Right cardiac atrium (tissue), 5 donors: ENCODE results near the gene TMPRSS3. TPM values are rescaled to one million over a fixed set of nuclear protein-coding genes. Genes with fewer than 3 reads are reported as not detected.

Experiments
- ATAC-seq, 2 donors: fragments of 200-7000 bp; cut with Tn5 transposase; one replicate each; pipeline versions ENCODE4 v1.8.0 to v1.9.1; 2020; ENCODE audit warnings: moderate library complexity in 2 of 2, mild to moderate bottlenecking in 1 of 2
- DNase-seq, 3 donors: peaks; one replicate each; pipeline ENCODE4 v3.0.0-alpha.2; 2020
- H3K27ac ChIP-seq: one replicate; pipeline ENCODE4 v1.5.1; 2013; ENCODE audit warnings: mild to moderate bottlenecking, low read length, control low read depth, moderate library complexity
- H3K27me3 ChIP-seq: one replicate; pipeline ENCODE4 v1.6.1; 2013; ENCODE audit not compliant: control insufficient read depth, insufficient read depth
- H3K4me1 ChIP-seq: one replicate; pipeline ENCODE4 v1.6.1; 2013; ENCODE audit warnings: low read length; ENCODE audit not compliant: control insufficient read depth, insufficient read depth
- H3K4me3 ChIP-seq: one replicate; pipeline ENCODE4 v1.5.1; 2013; ENCODE audit warnings: low read length, control low read depth
- H3K9me3 ChIP-seq: one replicate; pipeline ENCODE4 v1.6.1; 2013; ENCODE audit warnings: low read length; ENCODE audit not compliant: control insufficient read depth
- WGBS: extraction: QIAGEN DNeasy Blood & Tissue Kit; methylation state at CpG from one replicate; pipeline ENCODE4 v1.1.7; 2013; 5-methylcytosine and 5-hydroxymethylcytosine counted together
- intact Hi-C, 4 donors: fragments of 100-400 bp; cut with DNase I; formaldehyde crosslinking; loops; one replicate each; pipeline versions ENCODE4 v1.11.0 to v1.14.0; 2022 to 2023
- polyA plus RNA-seq: library from polyadenylated mRNA; stranded (reverse); fragments of 200-250 nt; gene quantifications from one replicate; pipeline ENCODE4 v1.2.3, GENCODE V29; 2013
- total RNA-seq, 4 donors: library from RNA; stranded (reverse); fragmentation: NEBNext Ultra II Directional; extraction: Animal tissue kit (Norgen Biotek cat#: 25700); gene quantifications; one replicate each; pipeline ENCODE4 v1.2.1, GENCODE V29; 2021
- donor health status: healthy with polysubstance abuse.
- donor health status: DM: no; HTN: yes; CAD: no.
- donor health status: DM: no; HTN: no; CAD: no.
- donor health status: DM: no; HTN: yes; CAD: no; lungs with severe emphysema.
- donor health status: DM: yes; HTN: yes; CAD: no.

Gene TMPRSS3
- total and polyA plus RNA-seq, 5 donors = not detected

DNA sequence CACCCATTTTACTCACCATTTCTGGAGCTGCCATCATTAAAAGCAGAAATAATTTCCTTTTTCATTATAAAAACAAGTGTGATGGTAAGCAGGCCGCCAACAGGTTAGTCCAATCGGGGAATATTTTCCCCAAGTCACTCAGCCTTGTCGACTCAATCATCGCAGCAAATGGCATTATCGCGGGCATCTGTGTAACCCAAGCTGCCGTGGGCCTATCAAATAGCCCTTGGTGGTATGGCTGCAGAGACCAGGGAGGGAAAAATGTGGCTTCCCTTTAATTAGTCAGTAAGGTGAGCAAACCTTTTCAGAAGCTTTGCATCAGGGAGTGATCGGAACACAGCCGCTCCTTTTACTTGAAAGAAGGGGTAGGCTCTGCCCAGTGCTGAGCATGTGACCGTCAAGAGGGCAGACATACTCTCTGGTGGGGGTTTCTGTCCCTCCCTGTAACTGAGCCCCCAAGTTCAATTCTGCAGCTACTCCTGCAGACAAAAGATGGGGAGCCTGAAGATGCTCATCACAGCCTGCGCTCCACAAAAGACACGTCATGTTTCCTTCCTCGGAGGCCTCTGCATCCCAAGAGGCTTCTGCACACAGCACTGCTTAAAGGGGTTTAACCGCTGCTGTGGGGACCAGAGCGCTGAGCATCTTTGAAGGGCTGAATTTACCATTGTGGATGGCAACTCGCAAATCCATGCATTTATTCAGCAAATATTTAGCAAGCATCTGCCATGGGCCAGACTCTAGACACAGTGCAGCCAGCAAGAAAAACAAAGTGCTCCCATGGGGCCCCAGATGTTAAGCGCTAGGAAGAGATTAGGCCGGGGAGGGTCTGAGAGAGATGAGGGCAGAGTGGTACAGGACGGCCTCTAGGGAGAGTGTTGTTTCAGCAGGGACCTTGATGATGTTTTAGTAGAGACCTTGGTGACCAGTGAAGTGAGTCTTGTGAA lies 1.2 kb upstream of the TMPRSS3 start:
- no peak for ATAC-seq
- 81% methylated on average over 19 of the region's 19 CpGs for WGBS
- DNase-seq = no peak
- H3K4me3 ChIP-seq = no peak overlapping the region
- intact Hi-C loops = no loop called here
- H3K4me1 ChIP-seq = no peaks in the 10 kb centered on the region
- no peaks in the 10 kb centered on the region for H3K27me3 ChIP-seq
- no peak overlapping the region for H3K27ac ChIP-seq
- H3K9me3 ChIP-seq = no peaks in the 10 kb centered on the region

- Histone ChIP-seq H3K9me3 (no peaks in the 10 kb centered on the region), H3K27me3 (no peaks in the 10 kb centered on the region), H3K27ac (no peak overlapping the region), H3K4me3 (no peak overlapping the region), H3K4me1 (no peaks in the 10 kb centered on the region)
- intact Hi-C loops = no loop called here
- no peak for ATAC-seq
- no peak for DNase-seq
- WGBS = 94% methylated on average over 11 of the region's 11 CpGs
Measured at GRCh38 chr21:42395302-42395701, 550 bp downstream of the TMPRSS3 start.

DNA sequence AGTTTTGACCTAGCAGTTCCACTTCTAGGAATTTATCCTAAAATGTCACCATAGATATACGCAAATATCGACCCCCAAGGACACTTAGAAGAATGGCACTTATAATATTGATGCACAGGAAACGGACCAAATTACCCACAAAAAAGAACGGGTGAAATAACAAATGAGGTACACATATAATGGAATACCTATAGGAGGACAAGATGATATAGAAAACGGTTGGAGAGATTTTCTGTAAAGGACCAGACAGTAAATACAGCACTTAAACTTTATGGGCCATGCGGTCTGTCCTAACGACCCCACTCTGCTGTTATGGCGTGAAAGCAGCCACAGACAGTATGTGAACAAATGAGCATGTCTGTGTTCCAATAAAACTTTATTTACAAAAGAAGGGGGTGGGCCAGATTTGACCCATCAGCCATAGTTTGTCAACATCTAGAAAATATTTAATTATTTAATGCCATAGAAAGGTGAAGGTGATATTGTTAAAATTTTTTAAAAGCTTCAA lies 2.4 kb downstream of the TMPRSS3 start:
- H3K4me3 ChIP-seq = no peak overlapping the region
- no peaks in the 10 kb centered on the region for H3K9me3 ChIP-seq
- intact Hi-C loops = no loop called here
- no peaks in the 10 kb centered on the region for H3K4me1 ChIP-seq
- no peak for ATAC-seq
- 74% methylated on average over 8 of the region's 8 CpGs for WGBS
- no peak overlapping the region for H3K27ac ChIP-seq
- H3K27me3 ChIP-seq = no peaks in the 10 kb centered on the region
- no peak for DNase-seq

- H3K27ac ChIP-seq = no peak overlapping the region
- WGBS = 78% methylated on average over 17 of the region's 17 CpGs
- ATAC-seq = no peak
- no peaks in the 10 kb centered on the region for H3K4me1 ChIP-seq
- DNase-seq = no peak
- H3K9me3 ChIP-seq = no peaks in the 10 kb centered on the region
- no peak overlapping the region for H3K4me3 ChIP-seq
- H3K27me3 ChIP-seq = no peaks in the 10 kb centered on the region
- intact Hi-C loops = no loop called here
Measured at GRCh38 chr21:42392731-42393442, 3.0 kb downstream of the TMPRSS3 start.

GRCh38 chr21:42391297-42391696 lies 4.6 kb downstream of the TMPRSS3 start:
- WGBS = 82% methylated on average over 5 of the region's 5 CpGs
- Histone ChIP-seq H3K4me1 (no peaks in the 10 kb centered on the region), H3K9me3 (no peaks in the 10 kb centered on the region), H3K4me3 (no peak overlapping the region), H3K27me3 (no peaks in the 10 kb centered on the region), H3K27ac (no peak overlapping the region)
- DNase-seq (no peak), ATAC-seq (no peak)
- intact Hi-C loops = no loop called here

DNA sequence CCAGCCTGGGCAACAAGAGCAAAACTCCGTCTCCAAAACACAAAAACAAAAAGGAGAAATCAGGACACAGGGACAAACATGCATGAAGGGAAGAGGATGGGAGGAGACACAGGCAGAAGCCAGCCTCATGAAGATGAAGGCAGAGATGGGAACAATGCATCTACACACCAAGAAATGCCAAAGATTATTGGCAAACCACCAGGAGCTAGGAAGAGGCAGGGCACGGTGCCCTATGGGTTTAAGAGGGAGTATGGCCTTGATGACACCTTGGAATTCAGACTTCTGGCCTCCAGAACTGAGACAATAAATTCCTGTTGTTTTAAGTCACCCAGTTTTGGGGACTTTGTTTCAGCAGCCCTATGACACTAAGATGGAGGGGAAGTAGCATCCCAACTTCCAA lies 5.2 kb downstream of the TMPRSS3 start:
- Histone ChIP-seq H3K4me3 (no peak overlapping the region), H3K27me3 (no peaks in the 10 kb centered on the region), H3K9me3 (no peaks in the 10 kb centered on the region), H3K27ac (no peak overlapping the region), H3K4me1 (no peaks in the 10 kb centered on the region)
- WGBS = 64% methylated on average over 2 of the region's 2 CpGs
- no peak for DNase-seq
- no peak for ATAC-seq
- intact Hi-C loops = no loop called here

DNA sequence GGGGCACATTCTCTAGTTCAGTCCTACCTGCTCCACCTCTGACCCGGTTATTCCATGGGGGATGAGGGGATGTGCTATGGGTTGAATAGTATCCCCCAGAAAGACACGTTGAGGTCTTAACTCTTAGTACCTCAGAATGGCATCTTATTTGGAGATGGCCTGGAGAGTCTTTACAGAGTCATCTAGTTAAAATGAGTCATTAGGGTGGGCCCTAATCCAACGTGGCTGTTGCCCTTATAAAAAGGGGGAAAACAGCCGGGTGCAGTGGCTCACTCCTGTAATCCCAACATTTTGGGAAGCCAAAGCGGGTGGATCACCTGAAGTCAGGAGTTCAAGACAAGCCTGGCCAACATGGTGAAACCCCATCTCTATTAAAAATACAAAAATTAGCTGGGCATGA lies 5.7 kb downstream of the TMPRSS3 start:
- Histone ChIP-seq H3K9me3 (no peaks in the 10 kb centered on the region), H3K4me3 (no peak overlapping the region), H3K27me3 (no peaks in the 10 kb centered on the region), H3K4me1 (no peaks in the 10 kb centered on the region), H3K27ac (no peak overlapping the region)
- 83% methylated on average over 5 of the region's 5 CpGs for WGBS
- DNase-seq (no peak), ATAC-seq (no peak)
- intact Hi-C loops = no loop called here

DNA sequence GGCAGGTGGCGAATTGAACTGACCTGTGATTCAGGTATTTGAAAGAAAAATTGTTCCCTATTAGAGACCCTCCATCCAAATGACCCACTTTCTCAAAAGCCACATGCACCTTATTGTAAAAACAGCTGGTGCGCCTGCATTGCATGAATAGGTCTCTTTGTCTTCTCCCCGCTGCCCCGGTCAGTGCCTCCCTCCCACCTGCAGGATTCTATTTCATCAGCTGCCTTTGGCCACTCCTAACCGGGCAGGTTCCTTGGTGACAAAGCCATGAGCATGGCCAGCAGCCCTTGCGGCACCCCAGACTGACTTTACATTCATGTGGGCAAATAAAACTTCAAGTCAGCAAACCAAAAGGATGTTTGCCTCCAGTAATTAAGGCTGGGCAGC lies 6.4 kb downstream of the TMPRSS3 start:
- H3K27me3 ChIP-seq = no peaks in the 10 kb centered on the region
- intact Hi-C loops = no loop called here
- no peak overlapping the region for H3K27ac ChIP-seq
- 64% methylated on average over 6 of the region's 6 CpGs for WGBS
- no peaks in the 10 kb centered on the region for H3K9me3 ChIP-seq
- H3K4me3 ChIP-seq = no peak overlapping the region
- H3K4me1 ChIP-seq = no peaks in the 10 kb centered on the region
- ATAC-seq = no peak
- DNase-seq = no peak

GRCh38 chr21:42388740-42389448 lies 7.0 kb downstream of the TMPRSS3 start:
- no peak for ATAC-seq
- intact Hi-C loops = no loop called here
- Histone ChIP-seq H3K4me1 (no peaks in the 10 kb centered on the region), H3K27ac (no peak overlapping the region), H3K9me3 (no peaks in the 10 kb centered on the region), H3K4me3 (no peak overlapping the region), H3K27me3 (no peaks in the 10 kb centered on the region)
- WGBS = 54% methylated on average over 20 of the region's 20 CpGs
- DNase-seq = no peak

DNA sequence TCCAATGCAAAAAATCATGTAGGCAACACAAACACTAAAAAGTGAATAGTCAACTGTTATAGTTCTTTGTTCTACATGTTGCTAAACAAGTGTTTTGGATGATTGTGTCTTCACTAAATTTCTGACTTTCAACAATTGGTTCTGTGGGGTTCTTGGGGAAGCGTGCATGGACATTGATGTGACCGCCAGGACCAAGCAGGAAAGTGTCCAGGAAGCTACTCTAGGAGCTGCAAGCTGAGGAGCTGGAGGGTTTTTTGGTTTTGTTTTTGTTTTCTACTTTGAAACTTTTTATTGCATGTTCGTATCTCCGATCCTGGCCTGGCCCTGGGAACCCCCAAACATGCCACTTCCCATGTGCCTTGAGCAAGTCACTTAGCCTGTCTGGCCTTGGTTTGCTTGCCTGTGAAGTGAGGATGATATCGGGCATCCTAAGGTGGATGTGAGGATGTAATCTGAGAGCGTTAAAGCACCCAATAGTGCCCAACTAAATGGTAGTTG lies 8.0 kb downstream of the TMPRSS3 start:
- Histone ChIP-seq H3K4me1 (no peaks in the 10 kb centered on the region), H3K9me3 (no peaks in the 10 kb centered on the region), H3K27me3 (no peaks in the 10 kb centered on the region), H3K4me3 (no peak overlapping the region), H3K27ac (no peak overlapping the region)
- DNase-seq = no peak
- intact Hi-C loops = no loop called here
- WGBS = 94% methylated on average over 6 of the region's 6 CpGs
- no peak for ATAC-seq

DNA sequence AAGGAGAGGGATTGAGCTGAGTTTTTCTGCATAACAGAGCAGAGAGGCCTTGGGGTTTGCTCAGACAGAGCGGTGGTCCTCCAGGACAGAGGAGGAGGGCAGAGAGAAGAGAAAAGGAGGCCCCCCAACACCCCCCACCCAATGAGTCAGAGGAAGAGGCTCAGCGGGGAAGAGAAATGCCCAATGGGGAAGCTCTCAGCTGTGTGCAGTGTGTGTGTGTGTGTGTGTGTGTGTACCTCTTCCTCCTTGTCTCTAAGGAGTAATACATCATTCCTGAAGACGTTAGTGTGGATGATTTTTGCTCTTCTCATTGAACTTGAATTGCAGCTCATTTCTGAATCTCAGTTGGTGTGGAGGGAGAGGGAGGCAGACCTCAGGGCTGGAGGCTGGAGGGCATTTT lies 8.7 kb downstream of the TMPRSS3 start:
- H3K27me3 ChIP-seq = no peaks in the 10 kb centered on the region
- H3K4me3 ChIP-seq = no peak overlapping the region
- intact Hi-C loops = no loop called here
- H3K9me3 ChIP-seq = no peaks in the 10 kb centered on the region
- WGBS = 54% methylated on average over 3 of the region's 3 CpGs
- H3K4me1 ChIP-seq = no peaks in the 10 kb centered on the region
- ATAC-seq = no peak
- no peak for DNase-seq
- H3K27ac ChIP-seq = no peak overlapping the region
